Measurements from ENCODE around the gene DGCR8. TPM values are rescaled to one million over a fixed set of nuclear protein-coding genes. Genes with fewer than 3 reads are reported as not detected.
A peak's percentile ranks its signal among the peaks of the same experiment; 100 is the strongest.

DGCR8 gene
- total RNA-seq, 1 donor: 30.7 TPM

DNA sequence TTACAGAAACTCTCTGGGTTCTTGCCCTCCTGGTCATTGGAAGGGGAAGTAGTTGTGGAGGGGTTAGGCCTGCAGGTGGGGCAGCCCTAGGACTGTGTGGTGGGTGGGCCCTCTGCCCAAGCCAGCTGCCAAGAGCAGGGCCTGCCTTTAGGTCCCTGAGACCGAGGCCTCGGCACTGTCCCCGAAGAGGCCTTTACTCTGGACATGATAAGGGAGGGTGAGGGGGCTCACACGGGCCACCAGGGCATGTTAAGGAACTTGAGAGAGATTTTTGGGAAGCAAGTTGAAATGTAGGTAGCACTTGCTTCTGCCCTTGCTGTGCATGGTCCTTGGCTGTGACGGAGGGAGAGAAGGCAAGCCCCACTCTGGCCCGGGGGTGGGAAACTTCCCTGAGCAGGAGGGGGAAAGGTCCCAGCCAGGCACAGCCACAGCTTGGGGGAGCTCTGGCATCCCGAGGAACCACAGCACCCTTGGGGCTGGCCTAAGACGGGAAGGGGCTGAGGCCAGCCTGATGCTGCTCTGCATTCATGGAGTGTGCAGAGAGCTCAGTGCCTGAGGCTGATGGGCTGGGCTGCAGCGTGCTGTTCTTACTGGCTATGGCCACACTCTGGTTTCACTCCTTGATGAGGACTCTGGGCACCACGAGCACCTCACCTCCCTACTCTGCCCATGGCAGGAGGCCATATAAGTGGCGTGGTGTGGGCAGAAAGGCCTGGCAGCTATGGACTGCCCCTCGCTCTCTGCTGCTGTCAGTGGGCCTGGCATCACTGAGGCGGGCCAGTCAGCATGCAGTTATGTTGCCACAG lies 28.1 kb downstream of the DGCR8 start:
- TF ChIP-seq, protein P1, sequence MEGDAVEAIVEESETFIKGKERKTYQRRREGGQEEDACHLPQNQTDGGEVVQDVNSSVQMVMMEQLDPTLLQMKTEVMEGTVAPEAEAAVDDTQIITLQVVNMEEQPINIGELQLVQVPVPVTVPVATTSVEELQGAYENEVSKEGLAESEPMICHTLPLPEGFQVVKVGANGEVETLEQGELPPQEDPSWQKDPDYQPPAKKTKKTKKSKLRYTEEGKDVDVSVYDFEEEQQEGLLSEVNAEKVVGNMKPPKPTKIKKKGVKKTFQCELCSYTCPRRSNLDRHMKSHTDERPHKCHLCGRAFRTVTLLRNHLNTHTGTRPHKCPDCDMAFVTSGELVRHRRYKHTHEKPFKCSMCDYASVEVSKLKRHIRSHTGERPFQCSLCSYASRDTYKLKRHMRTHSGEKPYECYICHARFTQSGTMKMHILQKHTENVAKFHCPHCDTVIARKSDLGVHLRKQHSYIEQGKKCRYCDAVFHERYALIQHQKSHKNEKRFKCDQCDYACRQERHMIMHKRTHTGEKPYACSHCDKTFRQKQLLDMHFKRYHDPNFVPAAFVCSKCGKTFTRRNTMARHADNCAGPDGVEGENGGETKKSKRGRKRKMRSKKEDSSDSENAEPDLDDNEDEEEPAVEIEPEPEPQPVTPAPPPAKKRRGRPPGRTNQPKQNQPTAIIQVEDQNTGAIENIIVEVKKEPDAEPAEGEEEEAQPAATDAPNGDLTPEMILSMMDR (IDR thresholded peaks at IDR 0.05; ENCODE audit: insufficient read depth, low read depth, low read length): no peak
- DNase-seq (ENCODE audit: low read depth): no peak

GRCh38 chr22:20108757-20109230 lies 28.8 kb downstream of the DGCR8 start:
- TF ChIP-seq, protein P1 (IDR thresholded peaks at IDR 0.05; ENCODE audit: insufficient read depth, low read depth, low read length): no peak
- DNase-seq (ENCODE audit: low read depth): no peak
- H3K4me3 ChIP-seq (ENCODE audit: low read depth, low read length): no peak overlapping the region

More for the DNA sequence above, 28.1 kb downstream of the DGCR8 start:
- H3K4me3 ChIP-seq (ENCODE audit: low read depth, low read length): no peak overlapping the region

- DNase-seq (ENCODE audit: low read depth): no peak
- TF ChIP-seq, protein P1 (IDR thresholded peaks at IDR 0.05; ENCODE audit: insufficient read depth, low read depth, low read length): no peak
- H3K4me3 ChIP-seq (ENCODE audit: low read depth, low read length): no peak overlapping the region
Observed at GRCh38 chr22:20109411-20110358, 29.6 kb downstream of the DGCR8 start.

GRCh38 chr22:20110359-20110985 lies 30.4 kb downstream of the DGCR8 start:
- no peak overlapping the region for H3K4me3 ChIP-seq (ENCODE audit: low read depth, low read length)
- no peak for DNase-seq (ENCODE audit: low read depth)
- TF ChIP-seq, protein P1 (IDR thresholded peaks at IDR 0.05; ENCODE audit: insufficient read depth, low read depth, low read length): no peak

DNA sequence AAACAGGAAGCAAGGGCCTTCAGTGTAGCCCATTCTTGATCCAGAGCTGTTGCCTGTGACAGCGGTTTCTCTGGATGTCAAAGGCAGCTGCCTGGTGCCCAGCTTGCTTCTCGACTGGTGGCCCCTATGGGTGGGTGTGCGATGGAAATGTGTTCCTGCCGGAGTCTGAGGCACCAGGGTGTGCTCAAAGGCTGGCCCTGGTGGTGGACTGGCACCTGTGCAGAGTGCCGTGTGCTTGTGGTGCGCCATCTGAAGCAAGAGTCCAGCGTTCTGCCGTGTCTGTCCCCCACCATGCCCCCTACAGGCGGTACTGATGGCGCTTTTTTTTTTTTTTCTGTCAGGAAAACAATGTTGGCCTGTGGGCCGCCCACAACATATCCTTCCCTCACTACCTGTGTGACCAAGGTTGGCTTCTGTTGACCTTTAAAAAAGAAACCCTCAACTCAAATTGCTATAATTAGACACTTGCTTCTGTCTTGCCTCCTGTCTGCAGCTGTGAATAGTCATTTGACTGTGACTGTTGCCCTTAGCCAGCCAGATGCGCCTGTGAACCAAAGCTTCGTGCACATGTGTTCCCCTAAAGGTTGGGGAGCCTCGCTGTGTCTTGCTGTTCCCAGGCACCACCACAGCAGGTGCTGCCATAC lies 31.1 kb downstream of the DGCR8 start:
- TF ChIP-seq, protein P1 (IDR thresholded peaks at IDR 0.05; ENCODE audit: insufficient read depth, low read depth, low read length): peak; percentile 40
- no peak overlapping the region for H3K4me3 ChIP-seq (ENCODE audit: low read depth, low read length)
- DNase-seq (ENCODE audit: low read depth): no peak

Data from fibroblast of villous mesenchyme (primary cell).